ENCODE data around the gene SAMMSON.

SAMMSON gene

GRCh38 chr3:69999140-70000027 lies at the start of gene SAMMSON:
Gene SAMMSON, plus strand, starts transcription at chr3:69999733.
- no peaks in the 10 kb centered on the region for H3K9me3 ChIP-seq (ENCODE audit: control insufficient read depth in 2 of 2, low read length in 2 of 2)
- no peak within 1 kb of the TSS for H3K9ac ChIP-seq (ENCODE audit: low read depth in 1 of 2, low read length in 2 of 2)
- H3K27me3 ChIP-seq (ENCODE audit: control insufficient read depth in 2 of 2, insufficient read depth in 2 of 2, low read length in 2 of 2): no peaks in the 10 kb centered on the region
- peak within 1 kb of the TSS; percentile 38 to 55 for H3K27ac ChIP-seq (ENCODE audit: low read depth in 2 of 2, low read length in 2 of 2)
- H3K4me1 ChIP-seq (ENCODE audit: control insufficient read depth in 2 of 2, insufficient read depth in 2 of 2, low read length in 2 of 2): peaks cover 0 to 2% of the 10 kb centered on the region in 2 donors
- no peaks in the 10 kb centered on the region for H3K36me3 ChIP-seq (ENCODE audit: control insufficient read depth in 2 of 2, insufficient read depth in 2 of 2, low read length in 2 of 2)
- peak within 1 kb of the TSS in 1 of 2 donors; percentile 32 for H3K4me3 ChIP-seq (ENCODE audit: low read length in 2 of 2)

GRCh38 chr3:69951616-69952015 lies 47.9 kb upstream of the SAMMSON start:
- Histone ChIP-seq H3K27ac (ENCODE audit: low read depth in 2 of 2, low read length in 2 of 2) (no peak overlapping the region), H3K36me3 (ENCODE audit: control insufficient read depth in 2 of 2, insufficient read depth in 2 of 2, low read length in 2 of 2) (no peaks in the 10 kb centered on the region), H3K4me1 (ENCODE audit: control insufficient read depth in 2 of 2, insufficient read depth in 2 of 2, low read length in 2 of 2) (peaks cover 0 to 9% of the 10 kb centered on the region in 2 donors), H3K9me3 (ENCODE audit: control insufficient read depth in 2 of 2, low read length in 2 of 2) (no peaks in the 10 kb centered on the region), H3K4me3 (ENCODE audit: low read length in 2 of 2) (no peak overlapping the region), H3K9ac (ENCODE audit: low read depth in 1 of 2, low read length in 2 of 2) (no peak overlapping the region), H3K27me3 (ENCODE audit: control insufficient read depth in 2 of 2, insufficient read depth in 2 of 2, low read length in 2 of 2) (no peaks in the 10 kb centered on the region)

GRCh38 chr3:69959581-69959980 lies 40.0 kb upstream of the SAMMSON start:
- Histone ChIP-seq H3K9me3 (ENCODE audit: control insufficient read depth in 2 of 2, low read length in 2 of 2) (no peaks in the 10 kb centered on the region), H3K4me1 (ENCODE audit: control insufficient read depth in 2 of 2, insufficient read depth in 2 of 2, low read length in 2 of 2) (no peaks in the 10 kb centered on the region), H3K27ac (ENCODE audit: low read depth in 2 of 2, low read length in 2 of 2) (no peak overlapping the region), H3K36me3 (ENCODE audit: control insufficient read depth in 2 of 2, insufficient read depth in 2 of 2, low read length in 2 of 2) (no peaks in the 10 kb centered on the region), H3K27me3 (ENCODE audit: control insufficient read depth in 2 of 2, insufficient read depth in 2 of 2, low read length in 2 of 2) (no peaks in the 10 kb centered on the region), H3K9ac (ENCODE audit: low read depth in 1 of 2, low read length in 2 of 2) (no peak overlapping the region), H3K4me3 (ENCODE audit: low read length in 2 of 2) (no peak overlapping the region)

GRCh38 chr3:69961706-69962439 lies 37.7 kb upstream of the SAMMSON start:
- no peak overlapping the region for H3K27ac ChIP-seq (ENCODE audit: low read depth in 2 of 2, low read length in 2 of 2)
- H3K9me3 ChIP-seq (ENCODE audit: control insufficient read depth in 2 of 2, low read length in 2 of 2): no peaks in the 10 kb centered on the region
- no peak overlapping the region for H3K9ac ChIP-seq (ENCODE audit: low read depth in 1 of 2, low read length in 2 of 2)
- H3K36me3 ChIP-seq (ENCODE audit: control insufficient read depth in 2 of 2, insufficient read depth in 2 of 2, low read length in 2 of 2): peaks cover 0 to 6% of the 10 kb centered on the region in 2 donors
- H3K27me3 ChIP-seq (ENCODE audit: control insufficient read depth in 2 of 2, insufficient read depth in 2 of 2, low read length in 2 of 2): no peaks in the 10 kb centered on the region
- no peak overlapping the region for H3K4me3 ChIP-seq (ENCODE audit: low read length in 2 of 2)
- no peaks in the 10 kb centered on the region for H3K4me1 ChIP-seq (ENCODE audit: control insufficient read depth in 2 of 2, insufficient read depth in 2 of 2, low read length in 2 of 2)

GRCh38 chr3:69963643-69964042 lies 35.9 kb upstream of the SAMMSON start:
- Histone ChIP-seq H3K27me3 (ENCODE audit: control insufficient read depth in 2 of 2, insufficient read depth in 2 of 2, low read length in 2 of 2) (no peaks in the 10 kb centered on the region), H3K4me3 (ENCODE audit: low read length in 2 of 2) (no peak overlapping the region), H3K9ac (ENCODE audit: low read depth in 1 of 2, low read length in 2 of 2) (no peak overlapping the region), H3K9me3 (ENCODE audit: control insufficient read depth in 2 of 2, low read length in 2 of 2) (no peaks in the 10 kb centered on the region), H3K27ac (ENCODE audit: low read depth in 2 of 2, low read length in 2 of 2) (no peak overlapping the region), H3K4me1 (ENCODE audit: control insufficient read depth in 2 of 2, insufficient read depth in 2 of 2, low read length in 2 of 2) (no peaks in the 10 kb centered on the region), H3K36me3 (ENCODE audit: control insufficient read depth in 2 of 2, insufficient read depth in 2 of 2, low read length in 2 of 2) (peaks cover 0 to 6% of the 10 kb centered on the region in 2 donors)

GRCh38 chr3:69967156-69967555 lies 32.4 kb upstream of the SAMMSON start:
- H3K4me3 ChIP-seq (ENCODE audit: low read length in 2 of 2): no peak overlapping the region
- no peak overlapping the region for H3K27ac ChIP-seq (ENCODE audit: low read depth in 2 of 2, low read length in 2 of 2)
- H3K4me1 ChIP-seq (ENCODE audit: control insufficient read depth in 2 of 2, insufficient read depth in 2 of 2, low read length in 2 of 2): no peaks in the 10 kb centered on the region
- H3K9ac ChIP-seq (ENCODE audit: low read depth in 1 of 2, low read length in 2 of 2): no peak overlapping the region
- H3K9me3 ChIP-seq (ENCODE audit: control insufficient read depth in 2 of 2, low read length in 2 of 2): no peaks in the 10 kb centered on the region
- H3K27me3 ChIP-seq (ENCODE audit: control insufficient read depth in 2 of 2, insufficient read depth in 2 of 2, low read length in 2 of 2): no peaks in the 10 kb centered on the region
- peaks cover 0 to 6% of the 10 kb centered on the region in 2 donors for H3K36me3 ChIP-seq (ENCODE audit: control insufficient read depth in 2 of 2, insufficient read depth in 2 of 2, low read length in 2 of 2)

GRCh38 chr3:69970827-69971226 lies 28.7 kb upstream of the SAMMSON start:
- Histone ChIP-seq H3K9ac (ENCODE audit: low read depth in 1 of 2, low read length in 2 of 2) (no peak overlapping the region), H3K36me3 (ENCODE audit: control insufficient read depth in 2 of 2, insufficient read depth in 2 of 2, low read length in 2 of 2) (no peaks in the 10 kb centered on the region), H3K27me3 (ENCODE audit: control insufficient read depth in 2 of 2, insufficient read depth in 2 of 2, low read length in 2 of 2) (no peaks in the 10 kb centered on the region), H3K9me3 (ENCODE audit: control insufficient read depth in 2 of 2, low read length in 2 of 2) (no peaks in the 10 kb centered on the region), H3K4me1 (ENCODE audit: control insufficient read depth in 2 of 2, insufficient read depth in 2 of 2, low read length in 2 of 2) (no peaks in the 10 kb centered on the region), H3K27ac (ENCODE audit: low read depth in 2 of 2, low read length in 2 of 2) (no peak overlapping the region), H3K4me3 (ENCODE audit: low read length in 2 of 2) (no peak overlapping the region)

- Histone ChIP-seq H3K27ac (ENCODE audit: low read depth in 2 of 2, low read length in 2 of 2) (no peak overlapping the region), H3K27me3 (ENCODE audit: control insufficient read depth in 2 of 2, insufficient read depth in 2 of 2, low read length in 2 of 2) (no peaks in the 10 kb centered on the region), H3K9ac (ENCODE audit: low read depth in 1 of 2, low read length in 2 of 2) (no peak overlapping the region), H3K4me3 (ENCODE audit: low read length in 2 of 2) (no peak overlapping the region), H3K4me1 (ENCODE audit: control insufficient read depth in 2 of 2, insufficient read depth in 2 of 2, low read length in 2 of 2) (no peaks in the 10 kb centered on the region), H3K9me3 (ENCODE audit: control insufficient read depth in 2 of 2, low read length in 2 of 2) (no peaks in the 10 kb centered on the region), H3K36me3 (ENCODE audit: control insufficient read depth in 2 of 2, insufficient read depth in 2 of 2, low read length in 2 of 2) (no peaks in the 10 kb centered on the region)
These were observed 26.9 kb upstream of the SAMMSON start for GRCh38 chr3:69972672-69973071.

- no peaks in the 10 kb centered on the region for H3K9me3 ChIP-seq (ENCODE audit: control insufficient read depth in 2 of 2, low read length in 2 of 2)
- no peaks in the 10 kb centered on the region for H3K4me1 ChIP-seq (ENCODE audit: control insufficient read depth in 2 of 2, insufficient read depth in 2 of 2, low read length in 2 of 2)
- no peak overlapping the region for H3K4me3 ChIP-seq (ENCODE audit: low read length in 2 of 2)
- no peaks in the 10 kb centered on the region for H3K27me3 ChIP-seq (ENCODE audit: control insufficient read depth in 2 of 2, insufficient read depth in 2 of 2, low read length in 2 of 2)
- H3K9ac ChIP-seq (ENCODE audit: low read depth in 1 of 2, low read length in 2 of 2): no peak overlapping the region
- H3K27ac ChIP-seq (ENCODE audit: low read depth in 2 of 2, low read length in 2 of 2): no peak overlapping the region
- H3K36me3 ChIP-seq (ENCODE audit: control insufficient read depth in 2 of 2, insufficient read depth in 2 of 2, low read length in 2 of 2): no peaks in the 10 kb centered on the region
These were observed 23.5 kb upstream of the SAMMSON start for GRCh38 chr3:69976021-69976420.

- H3K4me1 ChIP-seq (ENCODE audit: control insufficient read depth in 2 of 2, insufficient read depth in 2 of 2, low read length in 2 of 2): no peaks in the 10 kb centered on the region
- no peaks in the 10 kb centered on the region for H3K9me3 ChIP-seq (ENCODE audit: control insufficient read depth in 2 of 2, low read length in 2 of 2)
- no peak overlapping the region for H3K27ac ChIP-seq (ENCODE audit: low read depth in 2 of 2, low read length in 2 of 2)
- H3K27me3 ChIP-seq (ENCODE audit: control insufficient read depth in 2 of 2, insufficient read depth in 2 of 2, low read length in 2 of 2): no peaks in the 10 kb centered on the region
- H3K4me3 ChIP-seq (ENCODE audit: low read length in 2 of 2): no peak overlapping the region
- no peaks in the 10 kb centered on the region for H3K36me3 ChIP-seq (ENCODE audit: control insufficient read depth in 2 of 2, insufficient read depth in 2 of 2, low read length in 2 of 2)
- no peak overlapping the region for H3K9ac ChIP-seq (ENCODE audit: low read depth in 1 of 2, low read length in 2 of 2)
These were observed 15.8 kb upstream of the SAMMSON start for GRCh38 chr3:69983546-69984265.

All from mucosa of rectum (tissue), 2 donors.